ENCODE data around the gene ADIPOR2. TPM values are rescaled to one million over a fixed set of nuclear protein-coding genes. Genes with fewer than 3 reads are reported as not detected.

The ADIPOR2 gene
- total RNA-seq, 1 experiment from 2014 or later = 84.0 TPM

GRCh38 chr12:1750300-1750699, 59.4 kb downstream of the ADIPOR2 start:
- Histone ChIP-seq H3K36me3 (ENCODE audit: insufficient read depth, low read length, poor library complexity, severe bottlenecking) (peaks cover 3% of the 10 kb centered on the region), H3K27me3 (replicated peaks; ENCODE audit: insufficient read depth, low read depth, low read length, poor library complexity) (no peaks in the 10 kb centered on the region), H3K4me1 (ENCODE audit: insufficient read depth, low read length, poor library complexity, severe bottlenecking) (peaks cover 5% of the 10 kb centered on the region), H3K9me3 (ENCODE audit: low read depth, low read length, poor library complexity, severe bottlenecking) (peaks cover 26% of the 10 kb centered on the region), H3K27ac (ENCODE audit: low read depth, low read length, poor library complexity, severe bottlenecking) (no peak overlapping the region), H3K4me3 (ENCODE audit: low read depth, low read length, poor library complexity, severe bottlenecking) (no peak overlapping the region)
- intact Hi-C loops (cut with micrococcal nuclease; ENCODE audit: unreplicated experiment) = no loop called here
- CTCF ChIA-PET = no interaction called here
- no TSS peak for BruUV-seq (replicated peaks)
- DNase-seq (ENCODE audit: low spot score) = no peak
- no peak for TF ChIP-seq CTCF (conservative IDR thresholded peaks at IDR 0.05; ENCODE audit: low read depth, low read length)
- TF ChIP-seq EZH2 (IDR thresholded peaks at IDR 0.05; ENCODE audit: borderline replicate concordance, low read depth, low read length, poor library complexity, severe bottlenecking) = no peak
- POLR2A ChIA-PET (ENCODE audit: low non-redundant PET) = no interaction called here

GRCh38 chr12:1758376-1758775, 67.5 kb downstream of the ADIPOR2 start:
- TF ChIP-seq CTCF (conservative IDR thresholded peaks at IDR 0.05; ENCODE audit: low read depth, low read length) (no peak), EZH2 (IDR thresholded peaks at IDR 0.05; ENCODE audit: borderline replicate concordance, low read depth, low read length, poor library complexity, severe bottlenecking) (no peak)
- intact Hi-C loops (cut with micrococcal nuclease; ENCODE audit: unreplicated experiment) = no loop called here
- Histone ChIP-seq H3K4me1 (ENCODE audit: insufficient read depth, low read length, poor library complexity, severe bottlenecking) (no peaks in the 10 kb centered on the region), H3K9me3 (ENCODE audit: low read depth, low read length, poor library complexity, severe bottlenecking) (no peaks in the 10 kb centered on the region), H3K27me3 (replicated peaks; ENCODE audit: insufficient read depth, low read depth, low read length, poor library complexity) (no peaks in the 10 kb centered on the region), H3K36me3 (ENCODE audit: insufficient read depth, low read length, poor library complexity, severe bottlenecking) (peaks cover 5% of the 10 kb centered on the region), H3K4me3 (ENCODE audit: low read depth, low read length, poor library complexity, severe bottlenecking) (no peak overlapping the region), H3K27ac (ENCODE audit: low read depth, low read length, poor library complexity, severe bottlenecking) (no peak overlapping the region)
- ChIA-PET POLR2A (ENCODE audit: low non-redundant PET) (no interaction called here), CTCF (no interaction called here)
- BruUV-seq (replicated peaks) = no TSS peak
- DNase-seq (ENCODE audit: low spot score) = no peak

GRCh38 chr12:1758887-1759286, 68.0 kb downstream of the ADIPOR2 start:
- TF ChIP-seq EZH2 (IDR thresholded peaks at IDR 0.05; ENCODE audit: borderline replicate concordance, low read depth, low read length, poor library complexity, severe bottlenecking) (no peak), CTCF (conservative IDR thresholded peaks at IDR 0.05; ENCODE audit: low read depth, low read length) (no peak)
- DNase-seq (ENCODE audit: low spot score) = no peak
- Histone ChIP-seq H3K9me3 (ENCODE audit: low read depth, low read length, poor library complexity, severe bottlenecking) (no peaks in the 10 kb centered on the region), H3K27me3 (replicated peaks; ENCODE audit: insufficient read depth, low read depth, low read length, poor library complexity) (no peaks in the 10 kb centered on the region), H3K27ac (ENCODE audit: low read depth, low read length, poor library complexity, severe bottlenecking) (no peak overlapping the region), H3K4me1 (ENCODE audit: insufficient read depth, low read length, poor library complexity, severe bottlenecking) (no peaks in the 10 kb centered on the region), H3K4me3 (ENCODE audit: low read depth, low read length, poor library complexity, severe bottlenecking) (no peak overlapping the region), H3K36me3 (ENCODE audit: insufficient read depth, low read length, poor library complexity, severe bottlenecking) (peaks cover 5% of the 10 kb centered on the region)
- ChIA-PET POLR2A (ENCODE audit: low non-redundant PET) (no interaction called here), CTCF (no interaction called here)
- intact Hi-C loops (cut with micrococcal nuclease; ENCODE audit: unreplicated experiment) = no loop called here
- no TSS peak for BruUV-seq (replicated peaks)

Data from A673 (cell line).